ENCODE measurements around the gene AMBN. TPM values are rescaled to one million over a fixed set of nuclear protein-coding genes. Genes with fewer than 3 reads are reported as not detected.

The AMBN gene
- polyA plus RNA-seq, 1 donor (not counting 4 experiments of a cell fraction or from before 2014, with no cell fraction given), result not detected

DNA sequence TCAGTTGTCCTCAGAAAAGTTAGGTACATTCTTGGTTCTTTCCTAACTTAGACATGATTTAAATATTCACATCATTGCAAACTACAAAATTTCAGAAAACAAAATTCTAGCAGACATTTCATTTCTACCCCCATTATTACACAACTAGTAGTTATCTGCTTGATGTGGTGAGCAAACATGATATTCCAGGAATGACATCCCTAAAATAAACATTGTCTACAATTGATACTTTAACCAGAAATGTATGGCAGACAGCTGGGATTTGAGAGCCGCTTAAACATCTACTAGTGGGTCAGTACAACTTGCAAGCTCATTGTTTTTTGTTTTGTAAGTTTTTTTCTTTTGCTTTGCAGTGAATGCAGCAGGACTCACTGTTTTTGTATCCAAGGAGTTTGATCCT is 32.1 kb upstream of the AMBN start:
- Histone ChIP-seq H3K9ac (ENCODE audit: control insufficient read depth, extremely low read depth, insufficient read depth, low read length) (no peak overlapping the region), H3K36me3 (ENCODE audit: control insufficient read depth in 2 of 2, extremely low read depth in 1 of 2, insufficient read depth in 2 of 2, low read length in 2 of 2) (no peaks in the 10 kb centered on the region), H3K9me3 (ENCODE audit: control insufficient read depth, low read depth, low read length) (no peaks in the 10 kb centered on the region), H3K4me3 (ENCODE audit: control insufficient read depth in 2 of 3, extremely low read depth in 1 of 3, insufficient read depth in 2 of 3, low read depth in 1 of 3, low read length in 3 of 3) (no peak overlapping the region), H3K9me1 (ENCODE audit: control insufficient read depth, extremely low read depth, insufficient read depth, low read length) (no peaks in the 10 kb centered on the region), H2AFZ (ENCODE audit: control insufficient read depth, low read length) (no peak overlapping the region), H3K79me2 (ENCODE audit: control insufficient read depth, insufficient read depth, low read length) (no peaks in the 10 kb centered on the region), H3K27ac (ENCODE audit: control insufficient read depth, insufficient read depth, low read length) (no peak overlapping the region), H3K4me1 (ENCODE audit: control insufficient read depth, extremely low read depth, insufficient read depth, low read length) (no peaks in the 10 kb centered on the region), H3K27me3 (ENCODE audit: control insufficient read depth, extremely low read depth, insufficient read depth, low read length) (no peaks in the 10 kb centered on the region), H4K20me1 (ENCODE audit: control insufficient read depth, extremely low read depth, insufficient read depth, low read length) (no peaks in the 10 kb centered on the region), H3K4me2 (ENCODE audit: control insufficient read depth, extremely low read depth, insufficient read depth, low read depth, low read length) (no peak overlapping the region)
- TF ChIP-seq, protein P1, sequence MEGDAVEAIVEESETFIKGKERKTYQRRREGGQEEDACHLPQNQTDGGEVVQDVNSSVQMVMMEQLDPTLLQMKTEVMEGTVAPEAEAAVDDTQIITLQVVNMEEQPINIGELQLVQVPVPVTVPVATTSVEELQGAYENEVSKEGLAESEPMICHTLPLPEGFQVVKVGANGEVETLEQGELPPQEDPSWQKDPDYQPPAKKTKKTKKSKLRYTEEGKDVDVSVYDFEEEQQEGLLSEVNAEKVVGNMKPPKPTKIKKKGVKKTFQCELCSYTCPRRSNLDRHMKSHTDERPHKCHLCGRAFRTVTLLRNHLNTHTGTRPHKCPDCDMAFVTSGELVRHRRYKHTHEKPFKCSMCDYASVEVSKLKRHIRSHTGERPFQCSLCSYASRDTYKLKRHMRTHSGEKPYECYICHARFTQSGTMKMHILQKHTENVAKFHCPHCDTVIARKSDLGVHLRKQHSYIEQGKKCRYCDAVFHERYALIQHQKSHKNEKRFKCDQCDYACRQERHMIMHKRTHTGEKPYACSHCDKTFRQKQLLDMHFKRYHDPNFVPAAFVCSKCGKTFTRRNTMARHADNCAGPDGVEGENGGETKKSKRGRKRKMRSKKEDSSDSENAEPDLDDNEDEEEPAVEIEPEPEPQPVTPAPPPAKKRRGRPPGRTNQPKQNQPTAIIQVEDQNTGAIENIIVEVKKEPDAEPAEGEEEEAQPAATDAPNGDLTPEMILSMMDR (optimal IDR thresholded peaks at IDR 0.05 in 1 of 3, IDR thresholded peaks at IDR 0.05 in 1 of 3, conservative IDR thresholded peaks at IDR 0.05 in 1 of 3; ENCODE audit: extremely low read depth in 1 of 3, insufficient read depth in 2 of 3, low read length in 3 of 3), result no peak
- TF ChIP-seq EZH2 (IDR thresholded peaks at IDR 0.05; ENCODE audit: low read length), result no peak
- DNase-seq (ENCODE audit: low read depth, low spot score), result no peak
- dilution Hi-C loops (cut with MboI; ENCODE audit: extremely low pct_ligation_motif_present, low sequenced_read_pairs), result no loop called here
- FAIRE-seq, result no peak

DNA sequence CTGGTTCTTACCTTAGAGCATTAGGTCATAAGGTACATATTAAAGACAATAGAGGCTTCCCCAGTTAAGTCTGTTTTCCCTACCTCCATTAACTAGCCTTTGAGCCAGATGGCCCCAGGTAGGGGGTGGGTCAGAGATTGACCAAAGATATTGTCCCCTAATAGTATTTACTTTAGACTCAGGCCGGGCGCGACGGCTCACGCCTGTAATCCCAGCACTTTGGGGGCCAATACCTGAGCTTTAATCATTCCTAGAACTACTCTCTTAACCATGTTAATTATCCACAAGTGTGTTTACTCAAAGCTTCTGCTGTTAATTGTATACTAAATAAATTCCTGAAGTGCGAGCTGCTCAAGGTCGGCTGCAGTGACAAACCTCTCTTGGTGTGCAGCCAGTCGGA is 28.0 kb upstream of the AMBN start:
- Histone ChIP-seq H3K27ac (ENCODE audit: control insufficient read depth, insufficient read depth, low read length) (no peak overlapping the region), H3K79me2 (ENCODE audit: control insufficient read depth, insufficient read depth, low read length) (no peaks in the 10 kb centered on the region), H3K9me3 (ENCODE audit: control insufficient read depth, low read depth, low read length) (no peaks in the 10 kb centered on the region), H3K9me1 (ENCODE audit: control insufficient read depth, extremely low read depth, insufficient read depth, low read length) (no peaks in the 10 kb centered on the region), H3K4me2 (ENCODE audit: control insufficient read depth, extremely low read depth, insufficient read depth, low read depth, low read length) (no peak overlapping the region), H3K4me1 (ENCODE audit: control insufficient read depth, extremely low read depth, insufficient read depth, low read length) (no peaks in the 10 kb centered on the region), H3K4me3 (ENCODE audit: control insufficient read depth in 2 of 3, extremely low read depth in 1 of 3, insufficient read depth in 2 of 3, low read depth in 1 of 3, low read length in 3 of 3) (no peak overlapping the region), H3K9ac (ENCODE audit: control insufficient read depth, extremely low read depth, insufficient read depth, low read length) (no peak overlapping the region), H3K36me3 (ENCODE audit: control insufficient read depth in 2 of 2, extremely low read depth in 1 of 2, insufficient read depth in 2 of 2, low read length in 2 of 2) (no peaks in the 10 kb centered on the region), H2AFZ (ENCODE audit: control insufficient read depth, low read length) (no peak overlapping the region), H4K20me1 (ENCODE audit: control insufficient read depth, extremely low read depth, insufficient read depth, low read length) (no peaks in the 10 kb centered on the region), H3K27me3 (ENCODE audit: control insufficient read depth, extremely low read depth, insufficient read depth, low read length) (no peaks in the 10 kb centered on the region)
- DNase-seq (ENCODE audit: low read depth, low spot score) (no peak), FAIRE-seq (no peak)
- TF ChIP-seq, protein P1 (optimal IDR thresholded peaks at IDR 0.05 in 1 of 3, IDR thresholded peaks at IDR 0.05 in 1 of 3, conservative IDR thresholded peaks at IDR 0.05 in 1 of 3; ENCODE audit: extremely low read depth in 1 of 3, insufficient read depth in 2 of 3, low read length in 3 of 3), result no peak
- TF ChIP-seq EZH2 (IDR thresholded peaks at IDR 0.05; ENCODE audit: low read length), result no peak
- dilution Hi-C loops (cut with MboI; ENCODE audit: extremely low pct_ligation_motif_present, low sequenced_read_pairs), result no loop called here
